DND-41 (cell line): ENCODE results near the gene RPS29.

Experiments
- EZH2 ChIP-seq: IDR thresholded peaks from 3 replicates; pipeline ENCODE4 v1.6.1; 2012; ENCODE audit warnings: borderline replicate concordance, low read depth, mild to moderate bottlenecking, moderate library complexity, low read length, inconsistent platforms; ENCODE audit not compliant: severe bottlenecking
- TF ChIP-seq, protein P1 (sequence below): IDR thresholded peaks from 2 replicates; pipeline ENCODE4 v1.5.1; 2012; ENCODE audit warnings: borderline replicate concordance, low read length, moderate library complexity, mild to moderate bottlenecking; ENCODE audit not compliant: poor library complexity, severe bottlenecking; ENCODE audit errors: extremely low read depth

GRCh38 chr14:49614196-49614595 lies 28.0 kb upstream of the RPS29 start:
- TF ChIP-seq, protein P1, sequence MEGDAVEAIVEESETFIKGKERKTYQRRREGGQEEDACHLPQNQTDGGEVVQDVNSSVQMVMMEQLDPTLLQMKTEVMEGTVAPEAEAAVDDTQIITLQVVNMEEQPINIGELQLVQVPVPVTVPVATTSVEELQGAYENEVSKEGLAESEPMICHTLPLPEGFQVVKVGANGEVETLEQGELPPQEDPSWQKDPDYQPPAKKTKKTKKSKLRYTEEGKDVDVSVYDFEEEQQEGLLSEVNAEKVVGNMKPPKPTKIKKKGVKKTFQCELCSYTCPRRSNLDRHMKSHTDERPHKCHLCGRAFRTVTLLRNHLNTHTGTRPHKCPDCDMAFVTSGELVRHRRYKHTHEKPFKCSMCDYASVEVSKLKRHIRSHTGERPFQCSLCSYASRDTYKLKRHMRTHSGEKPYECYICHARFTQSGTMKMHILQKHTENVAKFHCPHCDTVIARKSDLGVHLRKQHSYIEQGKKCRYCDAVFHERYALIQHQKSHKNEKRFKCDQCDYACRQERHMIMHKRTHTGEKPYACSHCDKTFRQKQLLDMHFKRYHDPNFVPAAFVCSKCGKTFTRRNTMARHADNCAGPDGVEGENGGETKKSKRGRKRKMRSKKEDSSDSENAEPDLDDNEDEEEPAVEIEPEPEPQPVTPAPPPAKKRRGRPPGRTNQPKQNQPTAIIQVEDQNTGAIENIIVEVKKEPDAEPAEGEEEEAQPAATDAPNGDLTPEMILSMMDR: no peak
- no peak for TF ChIP-seq EZH2
